GM12878 (cell line): Measurements from ENCODE around the gene MIEF1.

ENCODE experiments used
- CHD4 ChIP-seq: fragments of 200-600 bp; sonication (generic); IDR thresholded peaks from 2 replicates; pipeline ENCODE4 v1.6.1; 2016; ENCODE audit warnings: mild to moderate bottlenecking
- CREB1 ChIP-seq: IDR thresholded peaks from 2 replicates; pipeline ENCODE4 v1.6.1; 2012; ENCODE audit warnings: low read depth, mild to moderate bottlenecking, inconsistent platforms
- FOXM1 ChIP-seq: IDR thresholded peaks from 2 replicates; pipeline ENCODE4 v1.6.1; 2012; ENCODE audit warnings: low read depth, mild to moderate bottlenecking, inconsistent platforms, low read length, moderate library complexity
- POLR2A ChIP-seq: IDR thresholded peaks from 2 replicates; pipeline ENCODE4 v1.6.1; 2011; ENCODE audit warnings: low read depth, mild to moderate bottlenecking, low read length
- RAD21 ChIP-seq: IDR thresholded peaks from 2 replicates; pipeline ENCODE4 v1.6.1; 2011; ENCODE audit warnings: mild to moderate bottlenecking, low read depth, low read length, moderate library complexity; ENCODE audit not compliant: insufficient read depth
- TF ChIP-seq, protein P1 (sequence below), 3 experiments: IDR thresholded peaks in 2 of 3; conservative IDR thresholded peaks in 1 of 3; 2 replicates each; pipeline ENCODE4 v1.5.1; 2011; ENCODE audit warnings: low read depth in 3 of 3, low read length in 3 of 3, mild to moderate bottlenecking in 3 of 3, control low read depth in 2 of 3, moderate library complexity in 2 of 3, inconsistent platforms in 1 of 3, mixed read lengths in 1 of 3; ENCODE audit not compliant: control insufficient read depth in 2 of 3, insufficient read depth in 1 of 3; ENCODE audit errors: extremely low read depth in 1 of 3
- TF ChIP-seq, protein P2 (sequence below): IDR thresholded peaks from 2 replicates; pipeline ENCODE4 v1.6.1; 2012; ENCODE audit warnings: low read depth, low read length, improper control_type of control experiment
- TF ChIP-seq, protein P3 (sequence below): IDR thresholded peaks from 2 replicates; pipeline ENCODE4 v1.6.1; 2011; ENCODE audit warnings: borderline replicate concordance, low read depth, mild to moderate bottlenecking, moderate library complexity, low read length; ENCODE audit not compliant: insufficient read depth, poor library complexity, severe bottlenecking
- TF ChIP-seq, protein P4 (sequence below): IDR thresholded peaks from 2 replicates; pipeline ENCODE4 v1.6.1; 2012; ENCODE audit warnings: mild to moderate bottlenecking, low read depth, low read length

DNA sequence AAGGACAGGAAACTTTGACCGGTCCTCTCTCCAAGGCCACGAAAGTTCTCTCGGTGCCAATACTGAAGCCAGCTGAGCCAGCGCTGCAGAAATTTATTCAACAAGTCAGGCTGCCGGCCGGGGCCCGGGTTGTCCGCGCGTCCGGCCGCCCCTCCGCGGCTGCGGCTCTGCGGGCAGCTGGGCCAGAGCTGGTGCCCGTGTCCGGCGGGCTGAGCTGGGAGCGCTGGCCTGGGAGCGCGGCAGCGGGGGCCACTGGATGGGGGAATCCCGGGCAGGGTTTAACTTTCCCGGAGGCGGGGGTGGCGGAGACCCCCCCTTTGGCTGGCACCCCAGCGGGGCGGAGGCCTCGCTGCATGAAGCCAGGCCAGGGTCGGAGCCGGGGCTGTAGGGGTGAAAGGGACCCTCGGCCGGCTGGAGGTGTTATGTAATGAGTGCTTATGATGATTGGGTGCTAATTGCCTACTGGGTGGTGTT is 56.2 kb downstream of the MIEF1 start:
- TF ChIP-seq, protein P1, sequence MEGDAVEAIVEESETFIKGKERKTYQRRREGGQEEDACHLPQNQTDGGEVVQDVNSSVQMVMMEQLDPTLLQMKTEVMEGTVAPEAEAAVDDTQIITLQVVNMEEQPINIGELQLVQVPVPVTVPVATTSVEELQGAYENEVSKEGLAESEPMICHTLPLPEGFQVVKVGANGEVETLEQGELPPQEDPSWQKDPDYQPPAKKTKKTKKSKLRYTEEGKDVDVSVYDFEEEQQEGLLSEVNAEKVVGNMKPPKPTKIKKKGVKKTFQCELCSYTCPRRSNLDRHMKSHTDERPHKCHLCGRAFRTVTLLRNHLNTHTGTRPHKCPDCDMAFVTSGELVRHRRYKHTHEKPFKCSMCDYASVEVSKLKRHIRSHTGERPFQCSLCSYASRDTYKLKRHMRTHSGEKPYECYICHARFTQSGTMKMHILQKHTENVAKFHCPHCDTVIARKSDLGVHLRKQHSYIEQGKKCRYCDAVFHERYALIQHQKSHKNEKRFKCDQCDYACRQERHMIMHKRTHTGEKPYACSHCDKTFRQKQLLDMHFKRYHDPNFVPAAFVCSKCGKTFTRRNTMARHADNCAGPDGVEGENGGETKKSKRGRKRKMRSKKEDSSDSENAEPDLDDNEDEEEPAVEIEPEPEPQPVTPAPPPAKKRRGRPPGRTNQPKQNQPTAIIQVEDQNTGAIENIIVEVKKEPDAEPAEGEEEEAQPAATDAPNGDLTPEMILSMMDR (IDR thresholded peaks at IDR 0.05 in 2 of 3, conservative IDR thresholded peaks at IDR 0.05 in 1 of 3; ENCODE audit: control insufficient read depth in 2 of 3, extremely low read depth in 1 of 3, insufficient read depth in 1 of 3, low read depth in 3 of 3, low read length in 3 of 3), result no peak
- TF ChIP-seq POLR2A (no peak), CHD4 (no peak), RAD21 (no peak), FOXM1 (no peak), CREB1 (no peak)
- TF ChIP-seq, protein P2, sequence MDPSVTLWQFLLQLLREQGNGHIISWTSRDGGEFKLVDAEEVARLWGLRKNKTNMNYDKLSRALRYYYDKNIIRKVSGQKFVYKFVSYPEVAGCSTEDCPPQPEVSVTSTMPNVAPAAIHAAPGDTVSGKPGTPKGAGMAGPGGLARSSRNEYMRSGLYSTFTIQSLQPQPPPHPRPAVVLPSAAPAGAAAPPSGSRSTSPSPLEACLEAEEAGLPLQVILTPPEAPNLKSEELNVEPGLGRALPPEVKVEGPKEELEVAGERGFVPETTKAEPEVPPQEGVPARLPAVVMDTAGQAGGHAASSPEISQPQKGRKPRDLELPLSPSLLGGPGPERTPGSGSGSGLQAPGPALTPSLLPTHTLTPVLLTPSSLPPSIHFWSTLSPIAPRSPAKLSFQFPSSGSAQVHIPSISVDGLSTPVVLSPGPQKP, result no peak
- TF ChIP-seq, protein P3, sequence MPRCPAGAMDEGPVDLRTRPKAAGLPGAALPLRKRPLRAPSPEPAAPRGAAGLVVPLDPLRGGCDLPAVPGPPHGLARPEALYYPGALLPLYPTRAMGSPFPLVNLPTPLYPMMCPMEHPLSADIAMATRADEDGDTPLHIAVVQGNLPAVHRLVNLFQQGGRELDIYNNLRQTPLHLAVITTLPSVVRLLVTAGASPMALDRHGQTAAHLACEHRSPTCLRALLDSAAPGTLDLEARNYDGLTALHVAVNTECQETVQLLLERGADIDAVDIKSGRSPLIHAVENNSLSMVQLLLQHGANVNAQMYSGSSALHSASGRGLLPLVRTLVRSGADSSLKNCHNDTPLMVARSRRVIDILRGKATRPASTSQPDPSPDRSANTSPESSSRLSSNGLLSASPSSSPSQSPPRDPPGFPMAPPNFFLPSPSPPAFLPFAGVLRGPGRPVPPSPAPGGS, result no peak
- TF ChIP-seq, protein P4, sequence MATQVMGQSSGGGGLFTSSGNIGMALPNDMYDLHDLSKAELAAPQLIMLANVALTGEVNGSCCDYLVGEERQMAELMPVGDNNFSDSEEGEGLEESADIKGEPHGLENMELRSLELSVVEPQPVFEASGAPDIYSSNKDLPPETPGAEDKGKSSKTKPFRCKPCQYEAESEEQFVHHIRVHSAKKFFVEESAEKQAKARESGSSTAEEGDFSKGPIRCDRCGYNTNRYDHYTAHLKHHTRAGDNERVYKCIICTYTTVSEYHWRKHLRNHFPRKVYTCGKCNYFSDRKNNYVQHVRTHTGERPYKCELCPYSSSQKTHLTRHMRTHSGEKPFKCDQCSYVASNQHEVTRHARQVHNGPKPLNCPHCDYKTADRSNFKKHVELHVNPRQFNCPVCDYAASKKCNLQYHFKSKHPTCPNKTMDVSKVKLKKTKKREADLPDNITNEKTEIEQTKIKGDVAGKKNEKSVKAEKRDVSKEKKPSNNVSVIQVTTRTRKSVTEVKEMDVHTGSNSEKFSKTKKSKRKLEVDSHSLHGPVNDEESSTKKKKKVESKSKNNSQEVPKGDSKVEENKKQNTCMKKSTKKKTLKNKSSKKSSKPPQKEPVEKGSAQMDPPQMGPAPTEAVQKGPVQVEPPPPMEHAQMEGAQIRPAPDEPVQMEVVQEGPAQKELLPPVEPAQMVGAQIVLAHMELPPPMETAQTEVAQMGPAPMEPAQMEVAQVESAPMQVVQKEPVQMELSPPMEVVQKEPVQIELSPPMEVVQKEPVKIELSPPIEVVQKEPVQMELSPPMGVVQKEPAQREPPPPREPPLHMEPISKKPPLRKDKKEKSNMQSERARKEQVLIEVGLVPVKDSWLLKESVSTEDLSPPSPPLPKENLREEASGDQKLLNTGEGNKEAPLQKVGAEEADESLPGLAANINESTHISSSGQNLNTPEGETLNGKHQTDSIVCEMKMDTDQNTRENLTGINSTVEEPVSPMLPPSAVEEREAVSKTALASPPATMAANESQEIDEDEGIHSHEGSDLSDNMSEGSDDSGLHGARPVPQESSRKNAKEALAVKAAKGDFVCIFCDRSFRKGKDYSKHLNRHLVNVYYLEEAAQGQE, result no peak
